Measurements from ENCODE around the gene CDT1. TPM values are rescaled to one million over a fixed set of nuclear protein-coding genes. Genes with fewer than 3 reads are reported as not detected.
A peak's percentile ranks its signal among the peaks of the same experiment; 100 is the strongest.
"Not testable (repeated sequence)": the region's sequence is repeated elsewhere in the genome, so short reads cannot be mapped to it uniquely, and the experiment has no call there.

CDT1 gene
- total RNA-seq, 1 experiment from 2014 or later = 36.6 TPM

GRCh38 chr16:88780142-88781062 is 23.2 kb upstream of the CDT1 start:
- in situ Hi-C loops (cut with HindIII; ENCODE audit: low sequenced_read_pairs) = no loop called here
- DNase-seq (ENCODE audit: low spot score) = no peak

GRCh38 chr16:88781140-88782077 is 22.2 kb upstream of the CDT1 start:
- in situ Hi-C loops (cut with HindIII; ENCODE audit: low sequenced_read_pairs) = no loop called here
- DNase-seq (ENCODE audit: low spot score) = no peak

GRCh38 chr16:88782454-88783390 is 20.9 kb upstream of the CDT1 start:
- in situ Hi-C loops (cut with HindIII; ENCODE audit: low sequenced_read_pairs) = no loop called here
- DNase-seq (ENCODE audit: low spot score) = peak; percentile 79

- peak; percentile 98 for DNase-seq (ENCODE audit: low spot score)
- in situ Hi-C loops (cut with HindIII; ENCODE audit: low sequenced_read_pairs) = no loop called here
Observed at GRCh38 chr16:88783391-88784073, 20.1 kb upstream of the CDT1 start.

- peak; percentile 38 for DNase-seq (ENCODE audit: low spot score)
- in situ Hi-C loops (cut with HindIII; ENCODE audit: low sequenced_read_pairs) = no loop called here
Observed at GRCh38 chr16:88784074-88784855, 19.3 kb upstream of the CDT1 start.

GRCh38 chr16:88784856-88785105 is 18.8 kb upstream of the CDT1 start:
- in situ Hi-C loops (cut with HindIII; ENCODE audit: low sequenced_read_pairs) = loop anchor here (5.0 kb wide), 1 partner anchor 32 kb away; no protein-coding TSS in a partner anchor

GRCh38 chr16:88785106-88785924 is 18.3 kb upstream of the CDT1 start, which contains the start of gene PIEZO1:
Gene PIEZO1, minus strand, starts transcription at chr16:88785220. Its CDS starts 256 bp downstream, at chr16:88784964.
- no peak for DNase-seq (ENCODE audit: low spot score)

More at GRCh38 chr16:88784856-88785105, 18.8 kb upstream of the CDT1 start:
- DNase-seq (ENCODE audit: low spot score) = no peak

GRCh38 chr16:88787579-88788314 is 15.8 kb upstream of the CDT1 start:
- in situ Hi-C loops (cut with HindIII; ENCODE audit: low sequenced_read_pairs) = loop anchor here (5.0 kb wide), 1 partner anchor 35 kb away; no protein-coding TSS in a partner anchor
- DNase-seq (ENCODE audit: low spot score) = no peak

More at GRCh38 chr16:88785106-88785924, 18.3 kb upstream of the CDT1 start, which contains the start of gene PIEZO1:
- in situ Hi-C loops (cut with HindIII; ENCODE audit: low sequenced_read_pairs) = loop anchor here (5.0 kb wide), 1 partner anchor 33 kb away; no protein-coding TSS in a partner anchor

- in situ Hi-C loops (cut with HindIII; ENCODE audit: low sequenced_read_pairs) = loop anchor here (5.0 kb wide), 1 partner anchor 36 kb away; no protein-coding TSS in a partner anchor
- DNase-seq (ENCODE audit: low spot score) = not testable (repeated sequence)
Observed at GRCh38 chr16:88788749-88789148, 14.8 kb upstream of the CDT1 start.

GRCh38 chr16:88789594-88789993 is 14.0 kb upstream of the CDT1 start:
- no peak for DNase-seq (ENCODE audit: low spot score)
- in situ Hi-C loops (cut with HindIII; ENCODE audit: low sequenced_read_pairs) = loop anchor here (5.0 kb wide), 1 partner anchor 37 kb away; no protein-coding TSS in a partner anchor

GRCh38 chr16:88790312-88791211 is 13.0 kb upstream of the CDT1 start:
- DNase-seq (ENCODE audit: low spot score) = no peak
- in situ Hi-C loops (cut with HindIII; ENCODE audit: low sequenced_read_pairs) = no loop called here

GRCh38 chr16:88792078-88792550 is 11.5 kb upstream of the CDT1 start:
- in situ Hi-C loops (cut with HindIII; ENCODE audit: low sequenced_read_pairs) = no loop called here
- DNase-seq (ENCODE audit: low spot score) = no peak

GRCh38 chr16:88792668-88793250 is 10.8 kb upstream of the CDT1 start:
- DNase-seq (ENCODE audit: low spot score) = no peak
- in situ Hi-C loops (cut with HindIII; ENCODE audit: low sequenced_read_pairs) = no loop called here

- in situ Hi-C loops (cut with HindIII; ENCODE audit: low sequenced_read_pairs) = no loop called here
- no peak for DNase-seq (ENCODE audit: low spot score)
Observed at GRCh38 chr16:88793251-88793954, 10.2 kb upstream of the CDT1 start.

Data from G401 (cell line).